Left ventricle myocardium inferior (tissue), 1 donor: ENCODE measurements around the gene TMEM163. TPM values are rescaled to one million over a fixed set of nuclear protein-coding genes. Genes with fewer than 3 reads are reported as not detected.
"Not testable (repeated sequence)": the region's sequence is repeated elsewhere in the genome, so short reads cannot be mapped to it uniquely, and the experiment has no call there.

Experiments
- DNase-seq: peaks from one replicate; pipeline ENCODE4 v3.0.0-alpha.2; 2020
- H3K27ac ChIP-seq: fragments of 200-600 bp; replicated peaks from 2 replicates; pipeline ENCODE4 v1.8.0; 2021
- H3K27me3 ChIP-seq: fragments of 200-600 bp; 2 replicates; pipeline ENCODE4 v1.8.0; 2021; ENCODE audit warnings: low read depth
- H3K36me3 ChIP-seq: fragments of 200-600 bp; 2 replicates; pipeline ENCODE4 v1.8.0; 2021
- H3K4me1 ChIP-seq: fragments of 200-600 bp; 2 replicates; pipeline ENCODE4 v1.8.0; 2021
- H3K4me3 ChIP-seq: fragments of 200-600 bp; 2 replicates; pipeline ENCODE4 v1.8.0; 2021; ENCODE audit warnings: mild to moderate bottlenecking, moderate library complexity
- H3K9me3 ChIP-seq: fragments of 200-600 bp; replicated peaks from 2 replicates; pipeline ENCODE4 v1.8.0; 2021
- intact Hi-C: fragments of 100-400 bp; cut with micrococcal nuclease; formaldehyde crosslinking; loops from one replicate; pipeline ENCODE4 v1.11.0; 2022
- total RNA-seq: library from RNA; stranded (reverse); fragmentation: NEBNext Ultra II Directional; extraction: Animal tissue kit (Norgen Biotek cat#: 25700); gene quantifications from one replicate; pipeline ENCODE4 v1.2.1, GENCODE V29; 2021
- TF ChIP-seq, protein P1 (sequence below): fragments of 200-600 bp; IDR thresholded peaks from 2 replicates; pipeline ENCODE4 v1.8.0; 2021; ENCODE audit warnings: antibody characterized with exemption, mild to moderate bottlenecking, borderline replicate concordance
- donor health status: DM: no; HTN: yes; CAD: no; lungs with severe emphysema.

The TMEM163 gene
- total RNA-seq, 1 donor from 2014 or later = 0.22 TPM

DNA sequence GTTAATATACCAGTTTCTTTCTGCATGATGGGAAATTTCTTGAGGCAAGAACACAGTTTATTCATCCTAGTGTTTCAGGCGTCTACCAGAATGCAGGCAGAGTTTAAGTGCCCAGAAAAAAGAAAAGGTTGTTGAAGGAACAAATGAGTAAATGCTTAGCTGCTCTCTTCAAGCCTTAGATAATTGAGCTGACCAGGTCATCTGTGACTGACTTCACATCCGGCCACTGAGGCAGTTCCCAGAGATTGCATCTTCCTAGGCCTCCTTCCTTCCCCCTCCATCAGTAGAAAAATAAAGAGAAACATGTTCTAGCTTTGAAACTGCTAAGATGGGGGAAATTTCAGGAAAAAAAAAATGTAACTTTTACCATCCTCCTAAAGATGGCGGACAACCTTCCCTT is 9.4 kb upstream of the TMEM163 start:
- TF ChIP-seq, protein P1, sequence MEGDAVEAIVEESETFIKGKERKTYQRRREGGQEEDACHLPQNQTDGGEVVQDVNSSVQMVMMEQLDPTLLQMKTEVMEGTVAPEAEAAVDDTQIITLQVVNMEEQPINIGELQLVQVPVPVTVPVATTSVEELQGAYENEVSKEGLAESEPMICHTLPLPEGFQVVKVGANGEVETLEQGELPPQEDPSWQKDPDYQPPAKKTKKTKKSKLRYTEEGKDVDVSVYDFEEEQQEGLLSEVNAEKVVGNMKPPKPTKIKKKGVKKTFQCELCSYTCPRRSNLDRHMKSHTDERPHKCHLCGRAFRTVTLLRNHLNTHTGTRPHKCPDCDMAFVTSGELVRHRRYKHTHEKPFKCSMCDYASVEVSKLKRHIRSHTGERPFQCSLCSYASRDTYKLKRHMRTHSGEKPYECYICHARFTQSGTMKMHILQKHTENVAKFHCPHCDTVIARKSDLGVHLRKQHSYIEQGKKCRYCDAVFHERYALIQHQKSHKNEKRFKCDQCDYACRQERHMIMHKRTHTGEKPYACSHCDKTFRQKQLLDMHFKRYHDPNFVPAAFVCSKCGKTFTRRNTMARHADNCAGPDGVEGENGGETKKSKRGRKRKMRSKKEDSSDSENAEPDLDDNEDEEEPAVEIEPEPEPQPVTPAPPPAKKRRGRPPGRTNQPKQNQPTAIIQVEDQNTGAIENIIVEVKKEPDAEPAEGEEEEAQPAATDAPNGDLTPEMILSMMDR = no peak
- DNase-seq = no peak
- H3K27ac ChIP-seq = no peak overlapping the region
- H3K4me3 ChIP-seq = no peak overlapping the region
- no peaks in the 10 kb centered on the region for H3K4me1 ChIP-seq
- H3K36me3 ChIP-seq = no peaks in the 10 kb centered on the region
- H3K27me3 ChIP-seq = peaks cover 30% of the 10 kb centered on the region
- peaks cover 3% of the 10 kb centered on the region for H3K9me3 ChIP-seq
- intact Hi-C loops = no loop called here

DNA sequence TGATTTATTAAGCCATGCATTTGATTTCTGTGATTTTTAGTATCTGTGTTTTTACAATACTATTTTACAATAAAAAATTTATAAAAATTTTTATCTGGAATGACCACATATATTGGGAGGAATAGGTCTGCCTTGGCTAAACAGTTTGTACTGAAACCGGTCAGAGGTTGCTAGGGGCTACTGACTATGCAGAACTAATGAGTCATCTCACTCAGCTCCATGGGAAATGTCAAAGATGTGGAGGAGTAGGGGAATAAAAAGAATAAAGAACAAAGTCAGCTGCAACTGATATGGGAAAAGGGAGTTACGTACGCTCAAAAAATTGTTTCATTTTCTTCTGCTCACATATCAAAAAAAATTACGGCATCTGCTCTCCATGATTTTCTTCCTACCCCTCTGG is 8.6 kb upstream of the TMEM163 start:
- Histone ChIP-seq H3K27ac (no peak overlapping the region), H3K9me3 (no peaks in the 10 kb centered on the region), H3K36me3 (no peaks in the 10 kb centered on the region), H3K27me3 (peaks cover 37% of the 10 kb centered on the region), H3K4me3 (no peak overlapping the region), H3K4me1 (no peaks in the 10 kb centered on the region)
- no peak for DNase-seq
- TF ChIP-seq, protein P1 = no peak
- intact Hi-C loops = no loop called here

DNA sequence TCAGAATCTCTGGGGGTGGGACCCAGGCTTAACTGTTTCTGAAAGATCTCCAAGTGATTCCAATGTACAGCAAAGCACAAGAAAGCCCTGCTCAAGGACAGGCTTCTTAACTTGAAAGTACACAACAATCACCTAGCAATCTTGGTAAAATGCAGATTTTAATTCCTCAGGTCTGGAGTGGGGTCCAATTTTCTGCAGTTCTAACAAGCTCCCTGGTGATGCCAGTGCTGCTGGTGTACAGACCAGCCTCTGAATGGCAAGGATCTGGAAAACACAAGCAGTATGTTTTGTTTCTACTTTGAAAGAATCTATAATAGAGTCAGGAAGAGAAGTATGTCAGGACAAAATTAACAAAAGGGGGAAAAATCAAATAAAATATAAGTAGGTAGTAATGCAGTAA is 7.8 kb upstream of the TMEM163 start:
- DNase-seq = no peak
- H3K4me1 ChIP-seq = no peaks in the 10 kb centered on the region
- H3K4me3 ChIP-seq = no peak overlapping the region
- TF ChIP-seq, protein P1 = no peak
- H3K9me3 ChIP-seq = no peaks in the 10 kb centered on the region
- H3K36me3 ChIP-seq = no peaks in the 10 kb centered on the region
- intact Hi-C loops = no loop called here
- no peak overlapping the region for H3K27ac ChIP-seq
- H3K27me3 ChIP-seq = peaks cover 45% of the 10 kb centered on the region

DNA sequence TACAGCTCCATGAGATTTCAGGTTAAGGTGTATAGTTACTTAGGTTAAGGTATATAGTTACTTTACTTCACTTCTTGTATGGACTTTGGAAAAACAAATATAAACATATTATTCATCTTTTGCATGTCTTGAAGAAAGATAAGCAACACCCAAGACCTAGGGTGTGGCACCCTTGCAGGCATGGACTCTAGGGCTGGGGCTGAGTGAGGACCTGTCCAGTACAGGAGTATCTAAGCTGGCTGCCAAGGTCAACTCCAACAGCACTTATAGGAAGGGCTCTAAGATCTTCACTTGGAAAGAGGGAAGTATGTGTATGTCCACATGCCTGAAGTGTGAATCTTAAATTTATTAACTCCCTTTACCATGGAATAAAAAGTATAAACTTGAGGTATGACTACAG is 7.1 kb upstream of the TMEM163 start:
- H3K9me3 ChIP-seq = no peaks in the 10 kb centered on the region
- intact Hi-C loops = no loop called here

DNA sequence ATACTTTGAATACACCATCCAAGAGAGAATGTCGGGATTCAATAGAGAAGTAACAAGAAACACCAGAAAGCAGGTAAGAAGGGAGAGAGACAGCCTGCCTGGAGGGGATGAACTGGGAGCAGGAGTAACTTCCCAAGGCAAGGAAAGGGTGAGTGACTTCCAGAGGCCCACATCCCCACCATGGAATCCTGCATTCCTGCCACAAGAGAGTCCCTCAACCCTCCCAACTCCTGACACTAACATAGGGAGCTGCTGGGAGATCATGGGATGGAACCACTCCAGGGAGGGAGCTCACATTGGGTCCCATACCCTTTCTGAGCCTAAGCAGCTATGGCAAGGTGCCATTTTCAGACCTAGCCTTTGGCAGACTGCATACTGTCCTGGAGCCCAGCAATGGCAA is 5.5 kb upstream of the TMEM163 start:
- TF ChIP-seq, protein P1 = no peak
- intact Hi-C loops = no loop called here
- H3K4me3 ChIP-seq = no peak overlapping the region
- peaks cover 68% of the 10 kb centered on the region for H3K27me3 ChIP-seq
- H3K27ac ChIP-seq = no peak overlapping the region
- no peaks in the 10 kb centered on the region for H3K36me3 ChIP-seq
- peaks cover 1% of the 10 kb centered on the region for H3K4me1 ChIP-seq
- H3K9me3 ChIP-seq = no peaks in the 10 kb centered on the region
- no peak for DNase-seq

More for the DNA sequence above, 7.1 kb upstream of the TMEM163 start:
- TF ChIP-seq, protein P1 = no peak
- Histone ChIP-seq H3K4me3 (no peak overlapping the region), H3K4me1 (no peaks in the 10 kb centered on the region), H3K27me3 (peaks cover 52% of the 10 kb centered on the region), H3K27ac (no peak overlapping the region), H3K36me3 (no peaks in the 10 kb centered on the region)
- DNase-seq = no peak

DNA sequence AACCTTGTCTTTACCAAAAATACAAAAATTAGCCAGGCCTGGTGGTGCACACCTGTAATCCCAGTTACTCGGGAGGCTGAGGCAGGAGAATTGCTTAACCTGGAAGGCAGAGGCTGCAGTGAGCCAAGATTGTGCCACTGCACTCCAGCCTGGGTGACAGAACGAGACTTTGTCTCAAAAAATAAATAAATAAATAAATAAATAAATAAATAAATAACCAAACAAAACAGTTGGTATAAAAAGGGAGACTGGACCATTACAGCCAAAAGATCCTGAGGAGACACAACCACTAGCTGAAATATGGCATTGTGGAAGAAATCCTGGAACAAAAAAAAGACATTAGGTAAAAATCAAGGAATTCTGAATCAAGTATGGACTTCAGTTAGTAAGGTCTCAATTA is 4.9 kb upstream of the TMEM163 start:
- H3K36me3 ChIP-seq, H3K9me3 ChIP-seq, H3K4me3 ChIP-seq, DNase-seq, intact Hi-C loops, H3K27ac ChIP-seq, H3K4me1 ChIP-seq: not testable (repeated sequence)
- H3K27me3 ChIP-seq = peaks cover 73% of the 10 kb centered on the region
